H54 (cell line): ENCODE results near the gene RAB43.
"Not testable (repeated sequence)": the region's sequence is repeated elsewhere in the genome, so short reads cannot be mapped to it uniquely, and the experiment has no call there.

Experiments used
- DNase-seq: peaks from one replicate; pipeline ENCODE4 v3.0.0; 2011; ENCODE audit warnings: low spot score, mixed read lengths; ENCODE audit not compliant: insufficient read length
- FAIRE-seq: peaks from 3 replicates; lab custom pipeline; 2011; peaks lifted over from hg19 to GRCh38; lab: Jason Lieb, UNC
- POLR2A ChIP-seq: IDR thresholded peaks from 2 replicates; pipeline ENCODE4 v1.6.1; 2011; ENCODE audit warnings: low read depth, mild to moderate bottlenecking, low read length

RAB43 gene

GRCh38 chr3:129095285-129095684 lies 26.3 kb downstream of the RAB43 start:
- no peak for TF ChIP-seq POLR2A
- FAIRE-seq (no peak), DNase-seq (no peak)

GRCh38 chr3:129088312-129088711 lies 33.3 kb downstream of the RAB43 start:
- not testable (repeated sequence) for FAIRE-seq, DNase-seq

GRCh38 chr3:129087904-129088303 lies 33.7 kb downstream of the RAB43 start:
- DNase-seq, FAIRE-seq: not testable (repeated sequence)

GRCh38 chr3:129087138-129087702 lies 34.4 kb downstream of the RAB43 start:
- FAIRE-seq (no peak), DNase-seq (no peak)
- TF ChIP-seq POLR2A, result no peak

GRCh38 chr3:129085818-129086217 lies 35.8 kb downstream of the RAB43 start:
- DNase-seq, result no peak
- no peak for TF ChIP-seq POLR2A
- FAIRE-seq, result no peak

- TF ChIP-seq POLR2A, result no peak
- DNase-seq (no peak), FAIRE-seq (no peak)
These were observed 36.4 kb downstream of the RAB43 start for GRCh38 chr3:129085165-129085715.

GRCh38 chr3:129084501-129084900 lies 37.1 kb downstream of the RAB43 start:
- TF ChIP-seq POLR2A, result no peak
- FAIRE-seq (no peak), DNase-seq (no peak)

GRCh38 chr3:129082026-129082425 lies 39.6 kb downstream of the RAB43 start:
- no peak for FAIRE-seq
- TF ChIP-seq POLR2A, result no peak
- DNase-seq, result no peak

- FAIRE-seq, result no peak
- no peak for TF ChIP-seq POLR2A
- DNase-seq, result no peak
These were observed 40.1 kb downstream of the RAB43 start for GRCh38 chr3:129081503-129081902.

- no peak for TF ChIP-seq POLR2A
- DNase-seq (no peak), FAIRE-seq (no peak)
These were observed 43.1 kb downstream of the RAB43 start for GRCh38 chr3:129078510-129078909.

- FAIRE-seq, result no peak
- DNase-seq, result peak; percentile 43
- TF ChIP-seq POLR2A, result no peak
These were observed 44.4 kb downstream of the RAB43 start for GRCh38 chr3:129077222-129077621.

GRCh38 chr3:129070086-129070885 lies 51.3 kb downstream of the RAB43 start:
- DNase-seq, result no peak
- TF ChIP-seq POLR2A, result no peak

GRCh38 chr3:129069313-129070085 lies 52.1 kb downstream of the RAB43 start:
- FAIRE-seq, DNase-seq: not testable (repeated sequence)

More at GRCh38 chr3:129070086-129070885, 51.3 kb downstream of the RAB43 start:
- no peak for FAIRE-seq

- no peak for TF ChIP-seq POLR2A
- no peak for FAIRE-seq
- no peak for DNase-seq
These were observed 53.2 kb downstream of the RAB43 start for GRCh38 chr3:129068291-129068886.

GRCh38 chr3:129067719-129068118 lies 53.9 kb downstream of the RAB43 start:
- not testable (repeated sequence) for FAIRE-seq, DNase-seq
